ENCODE measurements around the gene EIF6. TPM values are rescaled to one million over a fixed set of nuclear protein-coding genes. Genes with fewer than 3 reads are reported as not detected.

Gene EIF6
- total and polyA plus RNA-seq, 9 of the 15 experiments (the other 6 are each of a cell fraction or from before 2014, with no cell fraction given): 165 to 832 (median 229) TPM

- TF ChIP-seq HES1 (IDR thresholded peaks at IDR 0.05; ENCODE audit: low read depth): no peak
- no peak for TF ChIP-seq MCM3 (IDR thresholded peaks at IDR 0.05)
- TF ChIP-seq CEBPB (tag; IDR thresholded peaks at IDR 0.05): no peak
- TF ChIP-seq ATF6 (CRISPR knock-in tag; IDR thresholded peaks at IDR 0.05): no peak
- no peak for TF ChIP-seq ELK3 (CRISPR knock-in tag; IDR thresholded peaks at IDR 0.05)
- no peak for TF ChIP-seq STAT6 (CRISPR knock-in tag; IDR thresholded peaks at IDR 0.05)
- no peak for TF ChIP-seq ZC3H8 (IDR thresholded peaks at IDR 0.05)
- TF ChIP-seq DPF2 (IDR thresholded peaks at IDR 0.05): no peak
- no peak for TF ChIP-seq NKRF (IDR thresholded peaks at IDR 0.05; ENCODE audit: borderline replicate concordance)
- no peak for TF ChIP-seq L3MBTL2 (IDR thresholded peaks at IDR 0.05)
- TF ChIP-seq RREB1 (CRISPR knock-in tag; IDR thresholded peaks at IDR 0.05): no peak
- TF ChIP-seq TOE1 (IDR thresholded peaks at IDR 0.05; ENCODE audit: borderline replicate concordance): no peak
- TF ChIP-seq TOE1 (CRISPR knock-in tag; IDR thresholded peaks at IDR 0.05; ENCODE audit: borderline replicate concordance, low read depth): no peak
Observed at GRCh38 chr20:35277531-35278395, 6.8 kb downstream of the EIF6 start, which contains the start of gene MMP24OS (continued).

All from K562 (cell line).